Naive thymus-derived CD4-positive, alpha-beta T cell (primary cell): ENCODE data around the gene SYT8. TPM values are rescaled to one million over a fixed set of nuclear protein-coding genes. Genes with fewer than 3 reads are reported as not detected.
A peak's percentile ranks its signal among the peaks of the same experiment; 100 is the strongest.

Source experiments
- ATAC-seq: fragments of 150-1000 bp; cut with Tn5 transposase; 2 replicates; pipeline ENCODE4 v1.10.0; 2021; ENCODE audit warnings: mild to moderate bottlenecking, moderate library complexity
- CTCF ChIA-PET: fragments of 350-600 bp; sonication (Branson Sonifier 250); formaldehyde crosslinking; loops from one replicate; lab custom pipeline; 2021; ENCODE audit warnings: antibody characterized with exemption; lab: Charles Lee
- POLR2A ChIA-PET: fragments of 350-600 bp; sonication (Branson Sonifier 250); formaldehyde crosslinking; loops from one replicate; lab custom pipeline; 2021; ENCODE audit warnings: antibody characterized with exemption, inconsistent platforms; lab: Charles Lee
- DNase-seq, 9 donors: peaks; one replicate each; pipeline versions ENCODE4 v3.0.0 to v3.0.0-alpha.2; 2020 to 2022; ENCODE audit warnings: mixed read lengths in 1 of 9
- H3K27ac ChIP-seq: one replicate; pipeline ENCODE4 v1.7.0; 2013; ENCODE audit warnings: mild to moderate bottlenecking, low read depth, low read length, moderate library complexity
- H3K27me3 ChIP-seq, 2 donors: one replicate each; pipeline ENCODE4 v1.7.0; 2013; ENCODE audit warnings: low read length in 2 of 2, mild to moderate bottlenecking in 2 of 2, moderate library complexity in 2 of 2; ENCODE audit not compliant: control insufficient read depth in 2 of 2, insufficient read depth in 2 of 2
- H3K36me3 ChIP-seq, 3 experiments: 1 replicate in 2 of 3; 2 replicates in 1 of 3; pipeline ENCODE4 v1.7.0; 2013; ENCODE audit warnings: low read length in 3 of 3, mild to moderate bottlenecking in 3 of 3, moderate library complexity in 1 of 3; ENCODE audit not compliant: insufficient read depth in 3 of 3, control insufficient read depth in 2 of 3
- H3K4me1 ChIP-seq, 2 donors: one replicate each; pipeline ENCODE4 v1.7.0; 2013; ENCODE audit warnings: low read length in 2 of 2, mild to moderate bottlenecking in 2 of 2, moderate library complexity in 1 of 2; ENCODE audit not compliant: control insufficient read depth in 2 of 2, insufficient read depth in 2 of 2
- H3K4me3 ChIP-seq: 2 replicates; pipeline ENCODE4 v1.7.0; 2013; ENCODE audit warnings: mild to moderate bottlenecking, low read length
- H3K9me3 ChIP-seq, 3 experiments: 1 replicate in 2 of 3; 2 replicates in 1 of 3; pipeline ENCODE4 v1.7.0; 2013; ENCODE audit warnings: low read length in 3 of 3; ENCODE audit not compliant: control insufficient read depth in 2 of 3
- H3K27ac Mint-ChIP-seq, 9 donors: one replicate each; pipeline ENCODE4 v1.8.0; 2020 to 2022; ENCODE audit warnings: mixed read lengths in 9 of 9, mild to moderate bottlenecking in 8 of 9, moderate library complexity in 5 of 9, inconsistent platforms in 2 of 9
- H3K27me3 Mint-ChIP-seq, 5 donors: one replicate each; pipeline ENCODE4 v1.8.0; 2021 to 2022; ENCODE audit warnings: mixed read lengths in 5 of 5, mild to moderate bottlenecking in 1 of 5
- H3K36me3 Mint-ChIP-seq, 5 donors: one replicate each; pipeline ENCODE4 v1.8.0; 2020 to 2022; ENCODE audit warnings: mixed read lengths in 5 of 5, mild to moderate bottlenecking in 3 of 5, inconsistent platforms in 1 of 5
- H3K4me1 Mint-ChIP-seq, 7 donors: one replicate each; pipeline ENCODE4 v1.8.0; 2020 to 2022; ENCODE audit warnings: mixed read lengths in 7 of 7, mild to moderate bottlenecking in 3 of 7, inconsistent platforms in 1 of 7
- H3K4me3 Mint-ChIP-seq, 10 donors: one replicate each; pipeline ENCODE4 v1.8.0; 2020 to 2022; ENCODE audit warnings: mild to moderate bottlenecking in 10 of 10, mixed read lengths in 10 of 10, moderate library complexity in 6 of 10, inconsistent platforms in 2 of 10
- H3K9me3 Mint-ChIP-seq, 11 donors: one replicate each; pipeline ENCODE4 v1.8.0; 2020 to 2022; ENCODE audit warnings: mixed read lengths in 11 of 11, mild to moderate bottlenecking in 4 of 11, inconsistent platforms in 1 of 11, moderate library complexity in 1 of 11
- intact Hi-C, 2 donors: fragments of 100-400 bp; cut with micrococcal nuclease; formaldehyde crosslinking; loops; one replicate each; pipeline ENCODE4 v1.15.1; 2023
- polyA plus RNA-seq, 2 donors: library from polyadenylated mRNA; unstranded; fragments of 300-500 nt; fragmentation: Illumina TruSeq; gene quantifications; one replicate each; pipeline ENCODE4 v1.2.3, GENCODE V29; 2021
- total RNA-seq, 6 experiments: library from RNA in 5 of 6; stranded (reverse) in 5 of 6; gene quantifications; 1 replicate in 5 of 6; 2 replicates in 1 of 6; pipeline ENCODE4 v1.2.3 and lab custom pipeline; 2021 to 2026

SYT8 gene
- total and polyA plus RNA-seq, 7 experiments from 2014 or later = not detected

GRCh38 chr11:1856306-1857005 is 21.7 kb downstream of the SYT8 start:
- Mint-ChIP-seq H3K4me3 (peak overlapping the region in 6 of 10 donors; percentile 37 to 98 (median 47)), H3K27me3 (peaks cover 0 to 2% (median 0%) of the 10 kb centered on the region in 5 donors), H3K4me1 (peaks cover 19 to 47% (median 34%) of the 10 kb centered on the region in 7 donors), H3K9me3 (no peaks in the 10 kb centered on the region), H3K36me3 (peaks cover 0 to 16% (median 0%) of the 10 kb centered on the region in 5 donors), H3K27ac (peak overlapping the region in 6 of 9 donors; percentile 2 to 86 (median 47))
- Histone ChIP-seq H3K27me3 (no peaks in the 10 kb centered on the region), H3K9me3 (no peaks in the 10 kb centered on the region), H3K4me3 (no peak overlapping the region), H3K4me1 (peaks cover 41 to 48% of the 10 kb centered on the region in 2 donors), H3K36me3 (peaks cover 0 to 28% (median 0%) of the 10 kb centered on the region in 3 experiments), H3K27ac (no peak overlapping the region)
- no peak for DNase-seq
- CTCF ChIA-PET = interaction anchor here (1.1 to 1.5 kb wide), 2 partner anchors 25 to 146 kb away, joined by 3 to 4 read pairs; no protein-coding TSS in a partner anchor
- POLR2A ChIA-PET = interaction anchor here (0.6 to 7.1 kb wide), 6 partner anchors 9 to 151 kb away, joined by 3 to 91 read pairs (median 4); partner anchors contain the start of gene PRR33
- ATAC-seq = no peak
- intact Hi-C loops = loop anchor here in 1 of 2 donors (10.0 kb wide), 2 partner anchors 282 to 1038 kb away; partner anchors contain the start of gene DUSP8

- intact Hi-C loops = loop anchor here in 1 of 2 donors (10.0 kb wide), 2 partner anchors 282 to 1038 kb away; partner anchors contain the start of gene DUSP8
- Histone ChIP-seq H3K27ac (no peak overlapping the region), H3K4me3 (no peak overlapping the region), H3K4me1 (peaks cover 37 to 42% of the 10 kb centered on the region in 2 donors), H3K36me3 (peaks cover 0 to 28% (median 0%) of the 10 kb centered on the region in 3 experiments), H3K27me3 (no peaks in the 10 kb centered on the region), H3K9me3 (no peaks in the 10 kb centered on the region)
- Mint-ChIP-seq H3K36me3 (peaks cover 0 to 16% (median 0%) of the 10 kb centered on the region in 5 donors), H3K9me3 (no peaks in the 10 kb centered on the region), H3K4me3 (peak overlapping the region in 1 of 10 donors; percentile 98), H3K27me3 (peaks cover 0 to 2% (median 0%) of the 10 kb centered on the region in 5 donors), H3K4me1 (peaks cover 16 to 42% (median 28%) of the 10 kb centered on the region in 7 donors), H3K27ac (no peak overlapping the region)
- ChIA-PET CTCF (interaction anchor here (1.1 kb wide), 1 partner anchor 25 kb away, joined by 3 read pairs; no protein-coding TSS in a partner anchor), POLR2A (interaction anchor here (0.6 to 1.0 kb wide), 2 partner anchors 10 to 264 kb away, joined by 3 to 4 read pairs; no protein-coding TSS in a partner anchor)
- no peak for ATAC-seq
- no peak for DNase-seq
These were observed 22.3 kb downstream of the SYT8 start for GRCh38 chr11:1857064-1857463.

GRCh38 chr11:1858154-1858553 is 23.4 kb downstream of the SYT8 start:
- Histone ChIP-seq H3K9me3 (no peaks in the 10 kb centered on the region), H3K27ac (no peak overlapping the region), H3K27me3 (no peaks in the 10 kb centered on the region), H3K4me1 (peaks cover 36 to 43% of the 10 kb centered on the region in 2 donors), H3K36me3 (peaks cover 0 to 35% (median 0%) of the 10 kb centered on the region in 3 experiments), H3K4me3 (no peak overlapping the region)
- ATAC-seq (no peak), DNase-seq (no peak)
- H3K36me3 Mint-ChIP-seq = peaks cover 0 to 10% (median 0%) of the 10 kb centered on the region in 5 donors
- H3K4me1 Mint-ChIP-seq = peaks cover 8 to 32% (median 19%) of the 10 kb centered on the region in 7 donors
- no peaks in the 10 kb centered on the region for H3K9me3 Mint-ChIP-seq
- CTCF ChIA-PET = no interaction called here
- H3K27me3 Mint-ChIP-seq = no peaks in the 10 kb centered on the region
- intact Hi-C loops = loop anchor here in 1 of 2 donors (10.0 kb wide), 2 partner anchors 283 to 1037 kb away; partner anchors contain the start of gene DUSP8
- H3K4me3 Mint-ChIP-seq = peak overlapping the region in 1 of 10 donors; percentile 51
- peak overlapping the region in 4 of 9 donors; percentile 12 to 72 (median 58) for H3K27ac Mint-ChIP-seq
- POLR2A ChIA-PET = interaction anchor here (0.5 to 1.3 kb wide), 3 partner anchors 11 to 1037 kb away, joined by 3 to 4 read pairs (median 3); no protein-coding TSS in a partner anchor

GRCh38 chr11:1858576-1858975 is 23.8 kb downstream of the SYT8 start:
- ATAC-seq (no peak), DNase-seq (no peak)
- Mint-ChIP-seq H3K4me1 (peaks cover 8 to 32% (median 19%) of the 10 kb centered on the region in 7 donors), H3K27me3 (no peaks in the 10 kb centered on the region), H3K4me3 (peak overlapping the region in 2 of 10 donors; percentile 12 to 51), H3K36me3 (peaks cover 0 to 8% (median 0%) of the 10 kb centered on the region in 5 donors), H3K27ac (peak overlapping the region in 5 of 9 donors; percentile 43 to 72 (median 54)), H3K9me3 (no peaks in the 10 kb centered on the region)
- intact Hi-C loops = loop anchor here in 1 of 2 donors (10.0 kb wide), 2 partner anchors 284 to 1036 kb away; partner anchors contain the start of gene DUSP8
- no peak overlapping the region for H3K27ac ChIP-seq
- POLR2A ChIA-PET = interaction anchor here (1.2 to 1.3 kb wide), 3 partner anchors 11 to 31 kb away, joined by 3 read pairs; no protein-coding TSS in a partner anchor
- no peak overlapping the region for H3K4me3 ChIP-seq
- peaks cover 40 to 47% of the 10 kb centered on the region in 2 donors for H3K4me1 ChIP-seq
- CTCF ChIA-PET = interaction anchor here (0.8 kb wide), 1 partner anchor 24 kb away, joined by 3 read pairs; no protein-coding TSS in a partner anchor
- H3K36me3 ChIP-seq = peaks cover 0 to 35% (median 0%) of the 10 kb centered on the region in 3 experiments
- H3K9me3 ChIP-seq = no peaks in the 10 kb centered on the region
- H3K27me3 ChIP-seq = no peaks in the 10 kb centered on the region

GRCh38 chr11:1859004-1859403 is 24.2 kb downstream of the SYT8 start:
- peaks cover 0 to 34% (median 0%) of the 10 kb centered on the region in 3 experiments for H3K36me3 ChIP-seq
- no peak for DNase-seq
- no peaks in the 10 kb centered on the region for H3K9me3 Mint-ChIP-seq
- H3K27me3 Mint-ChIP-seq = no peaks in the 10 kb centered on the region
- H3K4me3 Mint-ChIP-seq = peak overlapping the region in 2 of 10 donors; percentile 12 to 51
- peaks cover 0 to 6% (median 0%) of the 10 kb centered on the region in 5 donors for H3K36me3 Mint-ChIP-seq
- CTCF ChIA-PET = interaction anchor here (0.8 kb wide), 1 partner anchor 23 kb away, joined by 3 read pairs; no protein-coding TSS in a partner anchor
- H3K27ac ChIP-seq = no peak overlapping the region
- POLR2A ChIA-PET = interaction anchor here (1.2 to 1.6 kb wide), 3 partner anchors 8 to 31 kb away, joined by 3 to 7 read pairs (median 3); no protein-coding TSS in a partner anchor
- no peak overlapping the region for H3K4me3 ChIP-seq
- intact Hi-C loops = loop anchor here in 1 of 2 donors (10.0 kb wide), 2 partner anchors 284 to 1036 kb away; partner anchors contain the start of gene DUSP8
- H3K4me1 ChIP-seq = peaks cover 42 to 47% of the 10 kb centered on the region in 2 donors
- H3K27me3 ChIP-seq = no peaks in the 10 kb centered on the region
- peaks cover 6 to 29% (median 15%) of the 10 kb centered on the region in 7 donors for H3K4me1 Mint-ChIP-seq
- no peak for ATAC-seq
- H3K9me3 ChIP-seq = no peaks in the 10 kb centered on the region
- H3K27ac Mint-ChIP-seq = peak overlapping the region in 6 of 9 donors; percentile 31 to 90 (median 56)

- intact Hi-C loops = no loop called here
- Mint-ChIP-seq H3K27ac (no peak overlapping the region), H3K4me3 (no peak overlapping the region), H3K36me3 (peaks cover 0 to 4% (median 0%) of the 10 kb centered on the region in 5 donors), H3K27me3 (no peaks in the 10 kb centered on the region), H3K4me1 (peaks cover 8 to 34% (median 15%) of the 10 kb centered on the region in 7 donors), H3K9me3 (no peaks in the 10 kb centered on the region)
- CTCF ChIA-PET = no interaction called here
- Histone ChIP-seq H3K9me3 (no peaks in the 10 kb centered on the region), H3K36me3 (peaks cover 0 to 35% (median 0%) of the 10 kb centered on the region in 3 experiments), H3K4me1 (peaks cover 35 to 37% of the 10 kb centered on the region in 2 donors), H3K27ac (no peak overlapping the region), H3K4me3 (no peak overlapping the region), H3K27me3 (no peaks in the 10 kb centered on the region)
- no peak for ATAC-seq
- DNase-seq = no peak
- POLR2A ChIA-PET = interaction anchor here (1.1 to 1.6 kb wide), 2 partner anchors 9 to 13 kb away, joined by 6 to 7 read pairs; no protein-coding TSS in a partner anchor
These were observed 25.3 kb downstream of the SYT8 start for GRCh38 chr11:1860108-1860507.
